WTC11 (cell line): ENCODE results near the gene GPC5. TPM values are rescaled to one million over a fixed set of nuclear protein-coding genes. Genes with fewer than 3 reads are reported as not detected.

Experiments used
- ATAC-seq: fragments of 200-7000 bp; cut with Tn5 transposase; 2 replicates; pipeline ENCODE4 v1.10.0; 2021; ENCODE audit warnings: mild to moderate bottlenecking, moderate library complexity
- CTCF ChIA-PET: fragments of 300-600 bp; sonication (Branson Sonifier 250); formaldehyde crosslinking; loops from one replicate; lab custom pipeline; 2021; ENCODE audit warnings: antibody characterized with exemption; lab: Charles Lee
- POLR2A ChIA-PET: fragments of 350-600 bp; sonication (Branson Sonifier 250); formaldehyde crosslinking; loops from one replicate; lab custom pipeline; 2021; ENCODE audit warnings: antibody characterized with exemption; lab: Charles Lee
- DNase-seq: peaks from one replicate; pipeline ENCODE4 v3.0.0; 2021; ENCODE audit warnings: low spot score
- H3K27ac Mint-ChIP-seq: 2 replicates; pipeline ENCODE4 v1.8.0; 2021; ENCODE audit warnings: mixed read lengths
- H3K27me3 Mint-ChIP-seq: 2 replicates; pipeline ENCODE4 v1.8.0; 2021; ENCODE audit warnings: low read depth, mild to moderate bottlenecking, moderate library complexity, mixed read lengths
- H3K36me3 Mint-ChIP-seq: 2 replicates; pipeline ENCODE4 v1.8.0; 2021; ENCODE audit warnings: mixed read lengths
- H3K4me1 Mint-ChIP-seq: 2 replicates; pipeline ENCODE4 v1.8.0; 2022; ENCODE audit warnings: mixed read lengths
- H3K4me3 Mint-ChIP-seq: 2 replicates; pipeline ENCODE4 v1.8.0; 2021; ENCODE audit warnings: mild to moderate bottlenecking, moderate library complexity, mixed read lengths
- H3K9me3 Mint-ChIP-seq: 2 replicates; pipeline ENCODE4 v1.8.0; 2021; ENCODE audit warnings: mixed read lengths
- EMX1 ChIP-seq: fragments of 250-450 bp; sonication (Bioruptor Pico); IDR thresholded peaks from 2 replicates; pipeline ENCODE4 v1.8.0; 2021; ENCODE audit warnings: mild to moderate bottlenecking
- FOXP1 ChIP-seq: sonication (generic); formaldehyde crosslinking; IDR thresholded peaks from 2 replicates; pipeline ENCODE4 v1.8.0; 2022; ENCODE audit warnings: missing genetic modification reagents, mild to moderate bottlenecking, moderate library complexity, borderline replicate concordance
- KAT7 ChIP-seq: sonication (generic); formaldehyde crosslinking; IDR thresholded peaks from 2 replicates; pipeline ENCODE4 v1.8.1; 2023; ENCODE audit warnings: missing genetic modification reagents, mild to moderate bottlenecking, borderline replicate concordance
- MYBL2 ChIP-seq: sonication (generic); formaldehyde crosslinking; IDR thresholded peaks from 2 replicates; pipeline ENCODE4 v1.8.1; 2023; ENCODE audit warnings: mild to moderate bottlenecking, moderate library complexity, missing genetic modification reagents
- NFYB ChIP-seq: sonication (generic); formaldehyde crosslinking; conservative IDR thresholded peaks from 2 replicates; pipeline ENCODE4 v1.8.0; 2022; ENCODE audit warnings: low read depth, missing genetic modification reagents
- NR3C1 ChIP-seq: sonication (generic); formaldehyde crosslinking; conservative IDR thresholded peaks from 2 replicates; pipeline ENCODE4 v1.8.1; 2023; ENCODE audit warnings: low read depth, mild to moderate bottlenecking, missing genetic modification reagents
- RORB ChIP-seq: fragments of 250-450 bp; sonication (Bioruptor Pico); IDR thresholded peaks from 2 replicates; pipeline ENCODE4 v1.9.0; 2021; ENCODE audit warnings: mild to moderate bottlenecking
- TEAD1 ChIP-seq: sonication (generic); formaldehyde crosslinking; IDR thresholded peaks from 2 replicates; pipeline ENCODE4 v1.8.0; 2022; ENCODE audit warnings: mild to moderate bottlenecking, missing genetic modification reagents
- TP53 ChIP-seq: sonication (generic); formaldehyde crosslinking; IDR thresholded peaks from 2 replicates; pipeline ENCODE4 v1.8.1; 2023; ENCODE audit warnings: mild to moderate bottlenecking, missing genetic modification reagents
- ZNF263 ChIP-seq: sonication (generic); formaldehyde crosslinking; IDR thresholded peaks from 2 replicates; pipeline ENCODE4 v1.8.1; 2022; ENCODE audit warnings: low read depth, mild to moderate bottlenecking, moderate library complexity, missing genetic modification reagents
- ZNF671 ChIP-seq: fragments of 250-450 bp; sonication (Bioruptor Pico); IDR thresholded peaks from 2 replicates; pipeline ENCODE4 v1.8.0; 2021; ENCODE audit warnings: mild to moderate bottlenecking
- total RNA-seq: library from RNA; stranded (reverse); gene quantifications from 3 replicates; pipeline ENCODE4 v1.2.3, GENCODE V29; 2021
- TF ChIP-seq, protein P1 (sequence below): sonication (generic); formaldehyde crosslinking; IDR thresholded peaks from 2 replicates; pipeline ENCODE4 v1.8.1; 2023; ENCODE audit warnings: mild to moderate bottlenecking, missing genetic modification reagents, moderate library complexity
- TF ChIP-seq, protein P2 (sequence below): fragments of 250-450 bp; sonication (Bioruptor Pico); IDR thresholded peaks from 2 replicates; pipeline ENCODE4 v1.9.0; 2021; ENCODE audit warnings: mild to moderate bottlenecking
- TF ChIP-seq, protein P3 (sequence below): sonication (generic); formaldehyde crosslinking; IDR thresholded peaks from 2 replicates; pipeline ENCODE4 v1.8.0; 2022; ENCODE audit warnings: mild to moderate bottlenecking, missing genetic modification reagents
- TF ChIP-seq, protein P4 (sequence below): fragments of 200-600 bp; IDR thresholded peaks from 2 replicates; pipeline ENCODE4 v1.8.0; 2022; ENCODE audit warnings: antibody characterized with exemption
- TF ChIP-seq, protein P5 (sequence below): fragments of 250-450 bp; sonication (Bioruptor Pico); IDR thresholded peaks from 2 replicates; pipeline ENCODE4 v1.8.0; 2021; ENCODE audit warnings: mild to moderate bottlenecking
- TF ChIP-seq, protein P6 (sequence below): sonication (generic); formaldehyde crosslinking; conservative IDR thresholded peaks from 2 replicates; pipeline ENCODE4 v1.8.1; 2022; ENCODE audit warnings: mild to moderate bottlenecking, missing genetic modification reagents
- TF ChIP-seq, protein P7 (sequence below): sonication (generic); formaldehyde crosslinking; IDR thresholded peaks from 2 replicates; pipeline ENCODE4 v1.8.0; 2022; ENCODE audit warnings: mild to moderate bottlenecking, missing genetic modification reagents
- TF ChIP-seq, protein P8 (sequence below): fragments of 250-450 bp; sonication (Bioruptor Pico); IDR thresholded peaks from 2 replicates; pipeline ENCODE4 v1.9.0; 2021; ENCODE audit warnings: moderate library complexity, mild to moderate bottlenecking, inconsistent platforms, borderline replicate concordance

GPC5 gene
- total RNA-seq, 1 experiment from 2014 or later: 0.46 TPM

DNA sequence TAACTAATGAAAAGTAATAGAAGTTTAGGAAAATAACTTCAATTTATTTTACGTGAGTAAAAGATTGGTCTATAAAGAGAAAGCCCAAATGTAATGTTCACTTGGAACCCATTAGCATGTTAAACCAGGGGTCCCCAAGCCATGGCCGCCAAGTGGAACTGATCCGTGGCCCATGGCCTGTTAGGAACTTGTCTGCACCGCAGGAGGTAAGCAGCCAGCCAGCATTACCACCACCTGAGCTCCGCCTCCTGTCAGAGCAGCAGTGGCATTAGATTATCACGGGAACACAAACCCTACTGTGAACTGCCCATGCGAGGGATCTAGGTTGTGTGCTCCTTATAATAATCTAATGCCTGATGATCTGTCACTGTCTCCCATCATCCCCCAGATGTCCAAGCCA lies 1009.4 kb downstream of the GPC5 start (continued):
- TF ChIP-seq EMX1 (CRISPR knock-in tag): no peak
- TF ChIP-seq KAT7 (CRISPR knock-in tag): no peak
- no peak for TF ChIP-seq TP53 (CRISPR knock-in tag)

DNA sequence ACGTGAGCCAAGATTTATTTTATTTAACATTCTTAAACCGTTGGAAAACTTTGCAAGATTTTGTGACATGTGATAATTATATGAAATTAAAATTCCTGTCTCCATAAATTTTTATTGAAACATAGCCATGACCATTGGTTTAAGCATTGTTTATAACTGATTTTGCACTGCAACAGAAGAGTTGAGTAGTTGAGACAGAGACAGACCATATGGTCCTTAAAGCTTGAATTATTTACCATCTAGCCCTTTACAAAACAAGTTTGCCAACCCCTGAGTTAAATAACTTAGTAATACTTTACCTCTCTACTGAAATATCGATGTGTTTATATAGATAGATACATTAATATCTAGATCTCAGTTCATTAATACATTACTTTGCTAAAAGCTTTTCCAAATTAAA lies 1014.1 kb downstream of the GPC5 start:
- Mint-ChIP-seq H3K27ac (no peak overlapping the region), H3K27me3 (no peaks in the 10 kb centered on the region), H3K36me3 (no peaks in the 10 kb centered on the region), H3K4me3 (no peak overlapping the region), H3K4me1 (peaks cover 5% of the 10 kb centered on the region), H3K9me3 (no peaks in the 10 kb centered on the region; the same call in 1 of the 2 replicates)
- ChIA-PET POLR2A (no interaction called here), CTCF (no interaction called here)
- TF ChIP-seq, protein P1, sequence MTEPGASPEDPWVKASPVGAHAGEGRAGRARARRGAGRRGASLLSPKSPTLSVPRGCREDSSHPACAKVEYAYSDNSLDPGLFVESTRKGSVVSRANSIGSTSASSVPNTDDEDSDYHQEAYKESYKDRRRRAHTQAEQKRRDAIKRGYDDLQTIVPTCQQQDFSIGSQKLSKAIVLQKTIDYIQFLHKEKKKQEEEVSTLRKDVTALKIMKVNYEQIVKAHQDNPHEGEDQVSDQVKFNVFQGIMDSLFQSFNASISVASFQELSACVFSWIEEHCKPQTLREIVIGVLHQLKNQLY: no peak
- TF ChIP-seq NFYB: no peak
- no peak for TF ChIP-seq NR3C1 (CRISPR knock-in tag)
- TF ChIP-seq, protein P2, sequence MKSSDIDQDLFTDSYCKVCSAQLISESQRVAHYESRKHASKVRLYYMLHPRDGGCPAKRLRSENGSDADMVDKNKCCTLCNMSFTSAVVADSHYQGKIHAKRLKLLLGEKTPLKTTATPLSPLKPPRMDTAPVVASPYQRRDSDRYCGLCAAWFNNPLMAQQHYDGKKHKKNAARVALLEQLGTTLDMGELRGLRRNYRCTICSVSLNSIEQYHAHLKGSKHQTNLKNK (CRISPR knock-in tag): no peak
- TF ChIP-seq ZNF263 (CRISPR knock-in tag): no peak
- TF ChIP-seq RORB: no peak
- TF ChIP-seq, protein P3, sequence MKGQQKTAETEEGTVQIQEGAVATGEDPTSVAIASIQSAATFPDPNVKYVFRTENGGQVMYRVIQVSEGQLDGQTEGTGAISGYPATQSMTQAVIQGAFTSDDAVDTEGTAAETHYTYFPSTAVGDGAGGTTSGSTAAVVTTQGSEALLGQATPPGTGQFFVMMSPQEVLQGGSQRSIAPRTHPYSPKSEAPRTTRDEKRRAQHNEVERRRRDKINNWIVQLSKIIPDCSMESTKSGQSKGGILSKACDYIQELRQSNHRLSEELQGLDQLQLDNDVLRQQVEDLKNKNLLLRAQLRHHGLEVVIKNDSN (CRISPR knock-in tag): no peak
- no peak for TF ChIP-seq FOXP1 (CRISPR knock-in tag)
- no peak for TF ChIP-seq TEAD1 (CRISPR knock-in tag)
- TF ChIP-seq, protein P4, sequence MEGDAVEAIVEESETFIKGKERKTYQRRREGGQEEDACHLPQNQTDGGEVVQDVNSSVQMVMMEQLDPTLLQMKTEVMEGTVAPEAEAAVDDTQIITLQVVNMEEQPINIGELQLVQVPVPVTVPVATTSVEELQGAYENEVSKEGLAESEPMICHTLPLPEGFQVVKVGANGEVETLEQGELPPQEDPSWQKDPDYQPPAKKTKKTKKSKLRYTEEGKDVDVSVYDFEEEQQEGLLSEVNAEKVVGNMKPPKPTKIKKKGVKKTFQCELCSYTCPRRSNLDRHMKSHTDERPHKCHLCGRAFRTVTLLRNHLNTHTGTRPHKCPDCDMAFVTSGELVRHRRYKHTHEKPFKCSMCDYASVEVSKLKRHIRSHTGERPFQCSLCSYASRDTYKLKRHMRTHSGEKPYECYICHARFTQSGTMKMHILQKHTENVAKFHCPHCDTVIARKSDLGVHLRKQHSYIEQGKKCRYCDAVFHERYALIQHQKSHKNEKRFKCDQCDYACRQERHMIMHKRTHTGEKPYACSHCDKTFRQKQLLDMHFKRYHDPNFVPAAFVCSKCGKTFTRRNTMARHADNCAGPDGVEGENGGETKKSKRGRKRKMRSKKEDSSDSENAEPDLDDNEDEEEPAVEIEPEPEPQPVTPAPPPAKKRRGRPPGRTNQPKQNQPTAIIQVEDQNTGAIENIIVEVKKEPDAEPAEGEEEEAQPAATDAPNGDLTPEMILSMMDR: no peak
- no peak for TF ChIP-seq ZNF671 (CRISPR knock-in tag)
- TF ChIP-seq, protein P5, sequence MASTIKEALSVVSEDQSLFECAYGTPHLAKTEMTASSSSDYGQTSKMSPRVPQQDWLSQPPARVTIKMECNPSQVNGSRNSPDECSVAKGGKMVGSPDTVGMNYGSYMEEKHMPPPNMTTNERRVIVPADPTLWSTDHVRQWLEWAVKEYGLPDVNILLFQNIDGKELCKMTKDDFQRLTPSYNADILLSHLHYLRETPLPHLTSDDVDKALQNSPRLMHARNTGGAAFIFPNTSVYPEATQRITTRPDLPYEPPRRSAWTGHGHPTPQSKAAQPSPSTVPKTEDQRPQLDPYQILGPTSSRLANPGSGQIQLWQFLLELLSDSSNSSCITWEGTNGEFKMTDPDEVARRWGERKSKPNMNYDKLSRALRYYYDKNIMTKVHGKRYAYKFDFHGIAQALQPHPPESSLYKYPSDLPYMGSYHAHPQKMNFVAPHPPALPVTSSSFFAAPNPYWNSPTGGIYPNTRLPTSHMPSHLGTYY: no peak
- TF ChIP-seq, protein P6, sequence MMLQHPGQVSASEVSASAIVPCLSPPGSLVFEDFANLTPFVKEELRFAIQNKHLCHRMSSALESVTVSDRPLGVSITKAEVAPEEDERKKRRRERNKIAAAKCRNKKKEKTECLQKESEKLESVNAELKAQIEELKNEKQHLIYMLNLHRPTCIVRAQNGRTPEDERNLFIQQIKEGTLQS (CRISPR knock-in tag): no peak
- TF ChIP-seq, protein P7, sequence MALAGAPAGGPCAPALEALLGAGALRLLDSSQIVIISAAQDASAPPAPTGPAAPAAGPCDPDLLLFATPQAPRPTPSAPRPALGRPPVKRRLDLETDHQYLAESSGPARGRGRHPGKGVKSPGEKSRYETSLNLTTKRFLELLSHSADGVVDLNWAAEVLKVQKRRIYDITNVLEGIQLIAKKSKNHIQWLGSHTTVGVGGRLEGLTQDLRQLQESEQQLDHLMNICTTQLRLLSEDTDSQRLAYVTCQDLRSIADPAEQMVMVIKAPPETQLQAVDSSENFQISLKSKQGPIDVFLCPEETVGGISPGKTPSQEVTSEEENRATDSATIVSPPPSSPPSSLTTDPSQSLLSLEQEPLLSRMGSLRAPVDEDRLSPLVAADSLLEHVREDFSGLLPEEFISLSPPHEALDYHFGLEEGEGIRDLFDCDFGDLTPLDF: no peak
- TF ChIP-seq, protein P8, sequence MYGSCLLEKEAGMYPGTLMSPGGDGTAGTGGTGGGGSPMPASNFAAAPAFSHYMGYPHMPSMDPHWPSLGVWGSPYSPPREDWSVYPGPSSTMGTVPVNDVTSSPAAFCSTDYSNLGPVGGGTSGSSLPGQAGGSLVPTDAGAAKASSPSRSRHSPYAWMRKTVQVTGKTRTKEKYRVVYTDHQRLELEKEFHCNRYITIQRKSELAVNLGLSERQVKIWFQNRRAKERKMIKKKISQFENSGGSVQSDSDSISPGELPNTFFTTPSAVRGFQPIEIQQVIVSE (CRISPR knock-in tag): no peak
- TF ChIP-seq MYBL2: no peak
- DNase-seq: no peak
- no peak for ATAC-seq
